ENCODE measurements around the gene PRKAR2B. TPM values are rescaled to one million over a fixed set of nuclear protein-coding genes. Genes with fewer than 3 reads are reported as not detected.

Gene PRKAR2B
- total RNA-seq, 1 donor from 2014 or later, result 1.0 TPM

DNA sequence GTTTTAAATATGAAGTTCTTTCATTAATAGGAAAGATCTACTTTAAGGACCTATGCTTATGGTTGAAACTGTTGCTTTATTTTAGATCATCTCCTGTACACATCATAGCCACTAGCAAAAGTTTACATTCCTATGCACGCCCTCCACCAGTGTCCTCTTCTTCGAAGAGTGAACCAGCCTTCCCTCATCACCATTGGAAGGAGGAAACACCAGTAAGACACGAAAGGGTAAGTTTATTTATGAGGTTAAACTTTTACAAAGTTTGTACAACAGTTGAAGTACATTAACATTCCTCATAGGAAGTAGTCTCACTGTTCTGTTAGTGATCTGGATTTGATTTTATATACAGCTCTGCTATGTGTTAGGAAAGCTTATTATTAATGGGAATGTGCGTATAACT is 141.2 kb downstream of the PRKAR2B start:
- Mint-ChIP-seq H3K27ac (no peak overlapping the region), H3K4me3 (no peak overlapping the region), H3K27me3 (ENCODE audit: insufficient read depth) (no peaks in the 10 kb centered on the region), H3K4me1 (ENCODE audit: low read depth) (peaks cover 4% of the 10 kb centered on the region), H3K9me3 (no peaks in the 10 kb centered on the region), H3K36me3 (ENCODE audit: low read depth) (peaks cover 53% of the 10 kb centered on the region)
- DNase-seq (ENCODE audit: low spot score), result no peak
- intact Hi-C loops (cut with micrococcal nuclease), result no loop called here

DNA sequence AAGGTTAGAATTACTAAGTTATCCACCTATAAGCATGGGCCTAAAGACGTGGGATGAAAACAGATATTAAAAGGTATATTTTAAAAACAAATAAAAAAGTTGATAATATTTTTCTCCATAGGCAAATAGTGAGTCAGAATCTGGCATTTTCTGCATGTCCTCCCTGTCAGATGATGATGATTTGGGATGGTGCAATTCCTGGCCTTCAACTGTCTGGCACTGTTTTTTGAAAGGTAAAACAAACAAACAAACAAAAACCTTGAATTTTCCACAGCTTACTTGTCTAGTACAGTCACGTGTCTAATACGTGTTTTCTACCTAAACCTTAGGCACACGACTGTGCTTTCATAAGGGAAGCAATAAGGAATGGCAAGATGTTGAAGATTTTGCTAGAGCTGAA is 141.7 kb downstream of the PRKAR2B start:
- peaks cover 49% of the 10 kb centered on the region for H3K36me3 Mint-ChIP-seq (ENCODE audit: low read depth)
- no peaks in the 10 kb centered on the region for H3K4me1 Mint-ChIP-seq (ENCODE audit: low read depth)
- intact Hi-C loops (cut with micrococcal nuclease), result no loop called here
- H3K4me3 Mint-ChIP-seq, result no peak overlapping the region
- DNase-seq (ENCODE audit: low spot score), result no peak
- no peak overlapping the region for H3K27ac Mint-ChIP-seq
- H3K27me3 Mint-ChIP-seq (ENCODE audit: insufficient read depth), result no peaks in the 10 kb centered on the region
- H3K9me3 Mint-ChIP-seq, result no peaks in the 10 kb centered on the region

DNA sequence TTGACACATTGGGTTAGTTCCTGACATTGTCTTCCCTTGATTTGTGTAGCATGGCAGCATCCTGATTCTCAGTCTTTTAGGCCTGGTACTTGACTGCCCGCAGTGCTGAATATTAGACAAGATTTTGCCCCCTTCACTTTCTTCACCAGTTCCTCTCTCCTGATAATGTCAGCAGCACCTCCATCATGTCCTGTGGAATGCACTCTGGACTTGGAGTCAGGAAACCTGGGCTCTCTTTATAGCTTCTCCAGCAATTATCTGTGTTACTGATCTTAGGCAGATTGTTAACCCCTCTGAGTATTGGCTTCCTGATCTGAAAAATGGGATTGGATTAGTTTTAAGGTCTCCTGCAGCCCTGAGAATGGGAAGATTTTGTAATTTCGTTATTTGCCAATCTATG is 143.3 kb downstream of the PRKAR2B start:
- no peaks in the 10 kb centered on the region for H3K4me1 Mint-ChIP-seq (ENCODE audit: low read depth)
- DNase-seq (ENCODE audit: low spot score), result no peak
- no peak overlapping the region for H3K27ac Mint-ChIP-seq
- peaks cover 52% of the 10 kb centered on the region for H3K36me3 Mint-ChIP-seq (ENCODE audit: low read depth)
- H3K9me3 Mint-ChIP-seq, result no peaks in the 10 kb centered on the region
- no peaks in the 10 kb centered on the region for H3K27me3 Mint-ChIP-seq (ENCODE audit: insufficient read depth)
- H3K4me3 Mint-ChIP-seq, result no peak overlapping the region
- intact Hi-C loops (cut with micrococcal nuclease), result no loop called here

DNA sequence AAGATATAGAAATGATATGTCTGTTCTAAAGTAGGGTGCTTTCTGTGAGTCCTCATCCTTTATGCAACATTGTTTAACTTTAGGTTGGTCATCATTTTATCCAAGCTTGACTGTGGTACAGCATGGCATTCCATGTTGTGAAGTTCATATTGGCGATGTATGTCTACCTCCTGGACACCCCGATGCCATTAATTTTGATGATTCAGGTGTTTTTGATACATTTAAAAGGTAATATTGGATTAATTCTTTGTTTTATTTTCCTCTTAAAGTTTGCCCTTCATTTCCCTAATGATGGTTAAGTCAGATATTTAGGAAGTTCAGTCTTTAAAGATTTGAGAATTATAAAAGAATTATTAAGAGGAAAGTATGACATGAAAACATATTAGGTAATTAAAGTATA is 145.6 kb downstream of the PRKAR2B start:
- Mint-ChIP-seq H3K27ac (no peak overlapping the region), H3K27me3 (ENCODE audit: insufficient read depth) (no peaks in the 10 kb centered on the region), H3K9me3 (no peaks in the 10 kb centered on the region), H3K4me1 (ENCODE audit: low read depth) (no peaks in the 10 kb centered on the region), H3K36me3 (ENCODE audit: low read depth) (peaks cover 41% of the 10 kb centered on the region), H3K4me3 (no peak overlapping the region)
- no peak for DNase-seq (ENCODE audit: low spot score)
- intact Hi-C loops (cut with micrococcal nuclease), result no loop called here

DNA sequence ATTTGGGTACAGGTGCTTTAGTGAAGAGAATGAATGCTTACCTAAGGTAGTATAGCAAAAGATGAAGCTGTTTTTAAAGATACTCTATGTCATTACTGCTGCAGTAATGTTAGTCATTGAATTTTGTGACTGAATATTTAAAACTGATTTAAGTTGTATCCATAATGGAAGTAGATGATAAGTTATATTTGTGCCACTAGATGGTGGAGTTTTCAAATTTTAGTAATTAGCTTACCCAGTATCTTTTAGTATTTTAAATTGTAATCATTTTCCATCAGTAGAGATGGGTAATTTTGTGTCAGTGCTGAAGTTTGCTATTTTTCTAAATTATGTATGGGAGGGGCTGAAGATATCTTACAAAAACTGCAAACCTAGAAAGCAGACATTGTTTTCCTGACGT is 149.5 kb downstream of the PRKAR2B start:
- DNase-seq (ENCODE audit: low spot score), result no peak
- no peak overlapping the region for H3K27ac Mint-ChIP-seq
- intact Hi-C loops (cut with micrococcal nuclease), result no loop called here
- peaks cover 25% of the 10 kb centered on the region for H3K36me3 Mint-ChIP-seq (ENCODE audit: low read depth)
- H3K9me3 Mint-ChIP-seq, result no peaks in the 10 kb centered on the region
- no peak overlapping the region for H3K4me3 Mint-ChIP-seq
- no peaks in the 10 kb centered on the region for H3K4me1 Mint-ChIP-seq (ENCODE audit: low read depth)
- H3K27me3 Mint-ChIP-seq (ENCODE audit: insufficient read depth), result no peaks in the 10 kb centered on the region

DNA sequence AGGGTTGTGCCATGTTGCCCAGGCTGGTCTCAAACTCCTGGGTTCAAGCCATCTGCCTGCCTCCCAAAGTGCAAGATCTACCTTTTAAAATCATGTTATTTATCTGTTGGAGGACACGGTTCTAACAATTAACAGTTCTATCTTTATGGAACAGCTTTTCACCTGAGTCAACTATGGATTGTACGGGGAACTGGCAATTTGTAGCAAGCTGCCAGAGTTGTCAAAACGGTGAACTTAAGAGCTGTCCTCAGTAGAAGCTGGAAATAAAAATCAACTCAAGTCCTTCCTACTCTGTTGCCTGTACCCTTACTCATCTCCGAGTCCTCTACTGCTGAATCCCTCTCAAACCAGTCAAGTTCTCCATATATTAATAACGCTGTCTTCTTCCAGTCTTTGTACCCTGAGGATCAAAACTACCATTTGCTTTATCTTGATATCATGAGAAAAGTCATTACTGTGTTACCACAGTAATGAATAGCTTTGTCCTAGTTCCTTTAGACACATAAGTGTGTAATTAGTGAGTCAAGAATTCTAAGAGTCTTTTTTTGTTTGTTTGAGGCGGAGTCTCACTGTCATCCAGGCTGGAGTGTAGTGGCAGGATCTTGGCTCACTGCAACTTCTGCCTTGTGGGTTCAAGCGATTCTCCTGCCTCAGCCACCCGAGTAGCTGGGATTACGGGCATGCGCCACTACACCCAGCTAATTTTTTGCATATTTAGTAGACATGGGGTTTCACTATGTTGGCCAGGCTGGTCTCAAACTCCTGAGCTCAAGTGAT is 152.5 kb downstream of the PRKAR2B start:
- no peaks in the 10 kb centered on the region for H3K9me3 Mint-ChIP-seq
- H3K4me1 Mint-ChIP-seq (ENCODE audit: low read depth), result no peaks in the 10 kb centered on the region
- peaks cover 31% of the 10 kb centered on the region for H3K36me3 Mint-ChIP-seq (ENCODE audit: low read depth)
- H3K4me3 Mint-ChIP-seq, result no peak overlapping the region
- intact Hi-C loops (cut with micrococcal nuclease), result no loop called here
- DNase-seq (ENCODE audit: low spot score), result no peak
- no peak overlapping the region for H3K27ac Mint-ChIP-seq
- no peaks in the 10 kb centered on the region for H3K27me3 Mint-ChIP-seq (ENCODE audit: insufficient read depth)

DNA sequence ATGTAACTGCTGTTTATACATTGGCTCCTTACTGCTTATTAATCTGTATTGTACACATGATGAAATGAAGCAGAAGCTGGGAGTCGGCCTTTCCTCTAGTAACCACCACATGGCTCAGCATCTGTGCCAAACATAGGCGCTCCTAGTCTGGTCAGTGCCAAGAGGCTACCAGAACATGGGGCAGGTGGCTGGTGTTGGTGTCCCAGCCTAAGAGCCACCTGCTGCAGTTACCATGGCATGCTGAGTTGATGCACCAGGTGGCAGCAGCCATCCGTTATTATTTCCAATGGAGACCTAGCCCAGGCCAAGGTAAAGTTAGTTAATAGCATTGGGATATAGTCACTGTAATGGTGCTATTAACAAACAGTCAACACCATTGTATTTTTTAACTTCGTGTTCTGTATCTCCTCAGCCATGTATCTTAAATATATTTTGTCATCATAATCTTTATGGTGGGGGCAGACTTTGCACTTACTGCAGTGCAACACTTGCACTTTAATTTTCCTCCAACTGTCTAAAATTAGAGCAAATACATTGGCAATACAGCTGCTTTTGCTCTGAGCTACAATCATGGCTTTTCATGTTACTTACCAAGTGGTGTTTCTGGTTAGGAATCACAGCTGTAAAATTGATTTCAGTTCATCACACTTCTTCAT is 157.4 kb downstream of the PRKAR2B start:
- no peak overlapping the region for H3K4me3 Mint-ChIP-seq
- H3K36me3 Mint-ChIP-seq (ENCODE audit: low read depth), result peaks cover 36% of the 10 kb centered on the region
- no peak for DNase-seq (ENCODE audit: low spot score)
- H3K27ac Mint-ChIP-seq, result no peak overlapping the region
- intact Hi-C loops (cut with micrococcal nuclease), result loop anchor here (1.0 to 5.0 kb wide), 3 partner anchors 299 to 673 kb away; no protein-coding TSS in a partner anchor
- no peaks in the 10 kb centered on the region for H3K9me3 Mint-ChIP-seq
- no peaks in the 10 kb centered on the region for H3K27me3 Mint-ChIP-seq (ENCODE audit: insufficient read depth)
- no peaks in the 10 kb centered on the region for H3K4me1 Mint-ChIP-seq (ENCODE audit: low read depth)

DNA sequence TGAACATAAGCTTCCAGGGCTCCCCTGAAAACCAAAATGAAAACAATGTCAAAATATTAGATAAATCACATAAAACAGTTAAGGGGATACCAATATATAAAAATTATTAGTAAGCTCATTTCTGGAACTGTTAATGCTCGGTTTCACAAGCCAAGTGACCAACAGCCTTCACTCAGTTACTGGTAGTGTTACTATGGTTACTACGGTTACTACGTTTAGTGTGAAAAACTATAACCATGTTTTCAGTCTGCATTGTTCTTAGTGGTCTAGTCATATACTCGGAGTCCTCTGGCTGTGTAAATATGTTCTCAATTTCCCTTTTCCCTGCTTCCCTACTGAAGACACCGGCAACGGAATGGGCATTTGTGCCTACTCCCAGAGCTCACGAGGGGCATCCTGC is 159.1 kb downstream of the PRKAR2B start:
- H3K27ac Mint-ChIP-seq, result no peak overlapping the region
- peaks cover 38% of the 10 kb centered on the region for H3K36me3 Mint-ChIP-seq (ENCODE audit: low read depth)
- no peak for DNase-seq (ENCODE audit: low spot score)

DNA sequence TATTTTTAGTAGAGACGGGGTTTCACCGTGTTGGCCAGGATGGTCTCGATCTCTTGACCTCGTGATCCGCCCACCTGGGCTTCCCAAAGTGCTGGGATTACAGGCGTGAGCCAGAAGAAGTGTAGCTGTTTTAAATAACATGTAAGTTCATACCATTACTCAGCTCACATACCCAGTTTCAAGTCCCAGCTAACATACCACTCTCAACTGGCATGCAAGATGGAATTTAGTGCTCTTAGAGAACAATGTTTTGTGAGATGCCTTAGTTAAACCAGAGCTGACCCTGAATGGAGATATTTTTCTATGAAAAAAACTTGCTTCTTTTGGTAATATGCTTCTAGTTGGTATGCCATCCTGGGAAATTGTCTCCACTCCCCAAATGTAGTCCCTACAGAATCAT is 161.6 kb downstream of the PRKAR2B start:
- H3K27ac Mint-ChIP-seq, result no peak overlapping the region
- intact Hi-C loops (cut with micrococcal nuclease), result no loop called here

More for the DNA sequence above, 159.1 kb downstream of the PRKAR2B start:
- intact Hi-C loops (cut with micrococcal nuclease), result loop anchor here (2.0 to 5.0 kb wide), 2 partner anchors 524 to 671 kb away; no protein-coding TSS in a partner anchor
- H3K9me3 Mint-ChIP-seq, result no peaks in the 10 kb centered on the region
- H3K4me3 Mint-ChIP-seq, result no peak overlapping the region
- H3K4me1 Mint-ChIP-seq (ENCODE audit: low read depth), result no peaks in the 10 kb centered on the region
- H3K27me3 Mint-ChIP-seq (ENCODE audit: insufficient read depth), result no peaks in the 10 kb centered on the region

DNA sequence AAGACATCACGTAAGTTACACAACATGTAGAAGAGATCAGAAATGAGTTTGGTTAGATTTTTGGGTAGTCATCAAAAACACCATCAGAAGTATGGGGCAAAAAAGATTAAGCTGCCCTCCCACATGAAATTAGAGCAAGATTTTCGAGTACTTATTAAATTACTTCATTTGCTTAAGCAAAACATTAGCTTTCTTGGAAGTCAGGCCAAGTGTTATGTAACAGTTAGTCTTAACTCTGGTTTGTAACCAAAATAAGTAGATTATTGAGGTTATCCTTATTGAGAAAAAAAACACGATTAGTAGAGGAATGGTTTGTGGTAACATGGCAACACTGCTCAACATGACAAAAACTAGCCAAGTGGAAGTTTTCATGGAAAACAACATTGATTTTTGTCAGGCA is 162.2 kb downstream of the PRKAR2B start:
- Mint-ChIP-seq H3K27ac (no peak overlapping the region), H3K36me3 (ENCODE audit: low read depth) (peaks cover 34% of the 10 kb centered on the region), H3K27me3 (ENCODE audit: insufficient read depth) (no peaks in the 10 kb centered on the region), H3K4me3 (no peak overlapping the region), H3K9me3 (no peaks in the 10 kb centered on the region), H3K4me1 (ENCODE audit: low read depth) (no peaks in the 10 kb centered on the region)
- intact Hi-C loops (cut with micrococcal nuclease), result no loop called here
- no peak for DNase-seq (ENCODE audit: low spot score)

More for the DNA sequence above, 161.6 kb downstream of the PRKAR2B start:
- Mint-ChIP-seq H3K27me3 (ENCODE audit: insufficient read depth) (no peaks in the 10 kb centered on the region), H3K36me3 (ENCODE audit: low read depth) (peaks cover 36% of the 10 kb centered on the region), H3K4me1 (ENCODE audit: low read depth) (no peaks in the 10 kb centered on the region), H3K4me3 (no peak overlapping the region), H3K9me3 (no peaks in the 10 kb centered on the region)
- no peak for DNase-seq (ENCODE audit: low spot score)

DNA sequence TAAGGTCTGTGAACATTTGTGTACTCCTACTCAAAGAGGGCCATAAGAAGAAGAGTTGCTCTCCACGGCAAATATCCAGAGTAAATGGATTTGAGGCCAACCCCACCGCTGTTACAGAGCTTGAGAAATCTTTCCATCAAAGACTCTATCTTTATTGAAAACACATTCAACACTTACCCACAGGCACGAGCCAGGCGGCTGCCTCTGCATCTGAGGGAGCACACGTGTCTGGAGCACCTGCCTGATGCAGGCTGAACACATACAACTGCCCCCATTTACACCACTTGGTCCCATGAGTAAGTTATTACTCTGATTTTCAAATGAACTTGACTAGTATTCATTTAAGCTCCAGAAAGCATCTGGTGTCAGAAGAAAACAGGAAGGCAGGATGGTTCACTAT is 163.0 kb downstream of the PRKAR2B start:
- no peaks in the 10 kb centered on the region for H3K4me1 Mint-ChIP-seq (ENCODE audit: low read depth)
- DNase-seq (ENCODE audit: low spot score), result no peak
- peaks cover 27% of the 10 kb centered on the region for H3K36me3 Mint-ChIP-seq (ENCODE audit: low read depth)
- no peaks in the 10 kb centered on the region for H3K27me3 Mint-ChIP-seq (ENCODE audit: insufficient read depth)
- no peaks in the 10 kb centered on the region for H3K9me3 Mint-ChIP-seq
- H3K27ac Mint-ChIP-seq, result no peak overlapping the region
- no peak overlapping the region for H3K4me3 Mint-ChIP-seq
- intact Hi-C loops (cut with micrococcal nuclease), result no loop called here

DNA sequence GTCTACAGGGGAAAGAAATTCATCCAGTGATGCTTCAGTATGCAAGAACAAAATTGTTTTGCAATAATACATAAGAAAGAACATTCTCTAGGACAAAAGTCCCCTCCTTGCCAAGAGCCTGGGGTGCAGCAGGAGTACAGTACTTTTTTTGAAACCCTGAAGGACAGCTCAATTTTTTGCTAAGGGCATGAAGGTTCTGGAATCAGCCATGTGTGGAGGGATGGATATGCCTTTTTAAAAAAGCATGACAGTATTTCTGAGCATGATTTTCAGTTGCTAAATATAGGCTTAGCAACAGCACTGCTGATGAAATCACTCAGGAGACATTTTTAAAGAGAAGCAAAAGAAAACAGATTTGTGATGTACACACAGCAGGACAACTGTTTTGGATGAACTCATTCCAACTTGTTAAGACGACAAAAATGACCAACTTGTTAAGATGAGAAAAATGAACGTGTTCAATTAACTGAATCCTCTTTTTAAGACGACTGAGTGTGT is 163.6 kb downstream of the PRKAR2B start:
- Mint-ChIP-seq H3K4me1 (ENCODE audit: low read depth) (no peaks in the 10 kb centered on the region), H3K27me3 (ENCODE audit: insufficient read depth) (no peaks in the 10 kb centered on the region), H3K4me3 (no peak overlapping the region), H3K36me3 (ENCODE audit: low read depth) (peaks cover 27% of the 10 kb centered on the region), H3K9me3 (no peaks in the 10 kb centered on the region), H3K27ac (no peak overlapping the region)
- intact Hi-C loops (cut with micrococcal nuclease), result no loop called here
- DNase-seq (ENCODE audit: low spot score), result no peak

DNA sequence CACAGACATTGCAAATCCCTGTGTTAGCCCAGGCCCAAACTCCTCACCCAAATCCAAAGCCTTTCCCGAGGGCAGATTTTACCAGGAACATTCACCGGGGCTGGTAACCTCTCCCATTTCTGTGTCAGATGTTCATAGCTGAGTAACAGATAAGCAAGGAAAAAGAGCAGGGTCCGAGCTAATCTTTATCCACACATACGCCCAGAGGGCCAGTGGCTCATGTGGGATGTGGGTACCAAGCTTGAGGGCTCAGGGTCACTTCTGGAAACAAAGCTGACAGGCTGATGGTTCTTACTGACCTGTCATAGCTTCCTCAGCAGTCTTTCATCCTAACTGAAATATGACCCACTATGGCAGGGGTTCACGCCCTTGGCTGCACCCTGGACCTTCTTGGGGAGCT is 164.1 kb downstream of the PRKAR2B start:
- H3K4me1 Mint-ChIP-seq (ENCODE audit: low read depth), result no peaks in the 10 kb centered on the region
- H3K9me3 Mint-ChIP-seq, result peaks cover 3% of the 10 kb centered on the region
- no peak overlapping the region for H3K4me3 Mint-ChIP-seq
- no peak for DNase-seq (ENCODE audit: low spot score)
- peaks cover 30% of the 10 kb centered on the region for H3K36me3 Mint-ChIP-seq (ENCODE audit: low read depth)
- H3K27me3 Mint-ChIP-seq (ENCODE audit: insufficient read depth), result no peaks in the 10 kb centered on the region
- intact Hi-C loops (cut with micrococcal nuclease), result no loop called here
- no peak overlapping the region for H3K27ac Mint-ChIP-seq

Measured in activated T-helper 1 cell treated with anti-CD3 and anti-CD28 coated beads, Interleukin-12 subunit alpha, Interleukin-12 subunit beta, Interleukin-2, Interleukin-4 antibody, amounts not matched to agents 30 ng/mL and 10 ng/mL and 1 ng/mL, durations not matched to agents 14 hours and 24 hours and 36 hours (primary cell).